DND-41 (cell line): ENCODE results near the gene DIAPH2.
A peak's percentile ranks its signal among the peaks of the same experiment; 100 is the strongest.

ENCODE experiments used
- ATAC-seq: fragments of 200-7000 bp; cut with Tn5 transposase; 3 replicates; pipeline ENCODE4 v1.9.1; 2021; ENCODE audit warnings: low read depth; ENCODE audit not compliant: insufficient read depth
- DNase-seq: peaks from one replicate; pipeline ENCODE4 v3.0.0-alpha.2; 2020
- H2AFZ ChIP-seq: 2 replicates; pipeline ENCODE4 v1.6.0; 2012; ENCODE audit warnings: low read depth, low read length
- H3K27ac ChIP-seq: 2 replicates; pipeline ENCODE4 v1.5.1; 2012; ENCODE audit warnings: low read length, inconsistent platforms
- H3K27me3 ChIP-seq: fragments of 200-600 bp; sonication (generic); 2 replicates; pipeline ENCODE4 v1.6.0; 2012; ENCODE audit warnings: low read length, mild to moderate bottlenecking, inconsistent platforms; ENCODE audit not compliant: insufficient read depth, poor library complexity
- H3K36me3 ChIP-seq: 2 replicates; pipeline ENCODE4 v1.5.1; 2012; ENCODE audit warnings: low read length, inconsistent platforms; ENCODE audit not compliant: insufficient read depth
- H3K4me1 ChIP-seq: 2 replicates; pipeline ENCODE4 v1.5.1; 2012; ENCODE audit warnings: mild to moderate bottlenecking, low read length; ENCODE audit not compliant: insufficient read depth
- H3K4me2 ChIP-seq: 2 replicates; pipeline ENCODE4 v1.6.0; 2012; ENCODE audit warnings: mild to moderate bottlenecking, moderate library complexity, low read length, inconsistent platforms; ENCODE audit not compliant: insufficient read depth
- H3K4me3 ChIP-seq, 2 experiments: fragments of 200-600 bp in 1 of 2; shearing (Covaris generic) in 1 of 2; 2 replicates each; pipeline ENCODE4 v1.5.1; 2012 to 2016; ENCODE audit warnings: inconsistent platforms in 2 of 2, low read length in 2 of 2, mild to moderate bottlenecking in 2 of 2, low read depth in 1 of 2, moderate library complexity in 1 of 2
- H3K79me2 ChIP-seq: 2 replicates; pipeline ENCODE4 v1.6.0; 2012; ENCODE audit warnings: low read length, inconsistent platforms; ENCODE audit not compliant: insufficient read depth
- H3K9ac ChIP-seq: 2 replicates; pipeline ENCODE4 v1.6.0; 2012; ENCODE audit warnings: low read depth, mild to moderate bottlenecking, inconsistent platforms, low read length, moderate library complexity
- H3K9me3 ChIP-seq: 2 replicates; pipeline ENCODE4 v1.5.1; 2012; ENCODE audit warnings: low read length, moderate library complexity, mild to moderate bottlenecking, inconsistent platforms; ENCODE audit not compliant: insufficient read depth, severe bottlenecking
- H4K20me1 ChIP-seq: 2 replicates; pipeline ENCODE4 v1.6.0; 2012; ENCODE audit warnings: low read length; ENCODE audit not compliant: insufficient read depth
- CTCF ChIP-seq: IDR thresholded peaks from 2 replicates; pipeline ENCODE4 v1.5.1; 2012; ENCODE audit warnings: borderline replicate concordance, low read length, moderate library complexity, mild to moderate bottlenecking; ENCODE audit not compliant: poor library complexity, severe bottlenecking; ENCODE audit errors: extremely low read depth
- EZH2 ChIP-seq: IDR thresholded peaks from 3 replicates; pipeline ENCODE4 v1.6.1; 2012; ENCODE audit warnings: borderline replicate concordance, low read depth, mild to moderate bottlenecking, moderate library complexity, low read length, inconsistent platforms; ENCODE audit not compliant: severe bottlenecking

DIAPH2 gene

GRCh38 chrX:97089116-97089515 lies 404.5 kb downstream of the DIAPH2 start:
- no peaks in the 10 kb centered on the region for H3K9me3 ChIP-seq
- H3K4me3 ChIP-seq: no peak overlapping the region
- H3K9ac ChIP-seq: no peak overlapping the region
- ATAC-seq (no peak), DNase-seq (no peak)
- no peak overlapping the region for H3K4me2 ChIP-seq
- H3K4me1 ChIP-seq: no peaks in the 10 kb centered on the region
- H3K36me3 ChIP-seq: no peaks in the 10 kb centered on the region
- H3K79me2 ChIP-seq: no peaks in the 10 kb centered on the region
- no peaks in the 10 kb centered on the region for H4K20me1 ChIP-seq
- no peak overlapping the region for H2AFZ ChIP-seq
- H3K27ac ChIP-seq: no peak overlapping the region
- TF ChIP-seq CTCF: no peak
- TF ChIP-seq EZH2: no peak
- no peaks in the 10 kb centered on the region for H3K27me3 ChIP-seq

GRCh38 chrX:97096385-97096784 lies 411.7 kb downstream of the DIAPH2 start:
- Histone ChIP-seq H3K4me3 (no peak overlapping the region), H3K4me1 (peaks cover 26% of the 10 kb centered on the region), H3K9ac (no peak overlapping the region), H3K27ac (peak overlapping the region; percentile 52), H2AFZ (no peak overlapping the region), H3K27me3 (no peaks in the 10 kb centered on the region), H3K36me3 (no peaks in the 10 kb centered on the region; the same call in 1 of the 2 replicates), H3K79me2 (no peaks in the 10 kb centered on the region), H3K9me3 (no peaks in the 10 kb centered on the region), H3K4me2 (peak overlapping the region; percentile 17; the same call in 1 of the 2 replicates), H4K20me1 (no peaks in the 10 kb centered on the region)
- DNase-seq: peak; percentile 59
- no peak for TF ChIP-seq EZH2
- no peak for TF ChIP-seq CTCF
- peak; percentile 90 for ATAC-seq

GRCh38 chrX:97102938-97103337 lies 418.3 kb downstream of the DIAPH2 start:
- DNase-seq: no peak
- Histone ChIP-seq H3K4me1 (no peaks in the 10 kb centered on the region), H3K4me3 (no peak overlapping the region), H3K27me3 (no peaks in the 10 kb centered on the region), H3K79me2 (no peaks in the 10 kb centered on the region), H3K9ac (no peak overlapping the region), H2AFZ (no peak overlapping the region), H3K27ac (no peak overlapping the region), H3K4me2 (no peak overlapping the region), H3K36me3 (no peaks in the 10 kb centered on the region; the same call in 1 of the 2 replicates), H4K20me1 (no peaks in the 10 kb centered on the region), H3K9me3 (no peaks in the 10 kb centered on the region)
- TF ChIP-seq EZH2: no peak
- no peak for TF ChIP-seq CTCF
- ATAC-seq: no peak

- Histone ChIP-seq H3K27me3 (no peaks in the 10 kb centered on the region), H3K4me2 (no peak overlapping the region)
- no peak for ATAC-seq
These were observed 425.1 kb downstream of the DIAPH2 start for GRCh38 chrX:97109730-97110129.

More at GRCh38 chrX:97109730-97110129, 425.1 kb downstream of the DIAPH2 start:
- H3K4me1 ChIP-seq: no peaks in the 10 kb centered on the region
- H3K9ac ChIP-seq: no peak overlapping the region
- no peak overlapping the region for H2AFZ ChIP-seq
- TF ChIP-seq CTCF (no peak), EZH2 (no peak)
- H3K36me3 ChIP-seq: no peaks in the 10 kb centered on the region
- H3K79me2 ChIP-seq: no peaks in the 10 kb centered on the region
- H3K27ac ChIP-seq: no peak overlapping the region
- no peaks in the 10 kb centered on the region for H4K20me1 ChIP-seq
- no peak for DNase-seq
- H3K9me3 ChIP-seq: no peaks in the 10 kb centered on the region
- H3K4me3 ChIP-seq: no peak overlapping the region
